ENCODE data around the gene CLSTN2.
A peak's percentile ranks its signal among the peaks of the same experiment; 100 is the strongest.

Gene CLSTN2

GRCh38 chr3:140585828-140586227 is 650.8 kb downstream of the CLSTN2 start:
- no peak overlapping the region for H3K4me3 ChIP-seq (ENCODE audit: control insufficient read depth, low read depth, low read length)
- peak; percentile 32 for DNase-seq (ENCODE audit: low read depth)
- TF ChIP-seq CTCF (IDR thresholded peaks at IDR 0.05; ENCODE audit: control insufficient read depth, insufficient read depth, low read depth, low read length, missing control alignments) = no peak

GRCh38 chr3:140586311-140586710 is 651.3 kb downstream of the CLSTN2 start:
- no peak for DNase-seq (ENCODE audit: low read depth)
- TF ChIP-seq CTCF (IDR thresholded peaks at IDR 0.05; ENCODE audit: control insufficient read depth, insufficient read depth, low read depth, low read length, missing control alignments) = no peak

GRCh38 chr3:140588558-140588957 is 653.6 kb downstream of the CLSTN2 start:
- no peak overlapping the region for H3K4me3 ChIP-seq (ENCODE audit: control insufficient read depth, low read depth, low read length)
- no peak for TF ChIP-seq CTCF (IDR thresholded peaks at IDR 0.05; ENCODE audit: control insufficient read depth, insufficient read depth, low read depth, low read length, missing control alignments)
- DNase-seq (ENCODE audit: low read depth) = no peak

More at GRCh38 chr3:140586311-140586710, 651.3 kb downstream of the CLSTN2 start:
- H3K4me3 ChIP-seq (ENCODE audit: control insufficient read depth, low read depth, low read length) = no peak overlapping the region

- TF ChIP-seq CTCF (IDR thresholded peaks at IDR 0.05; ENCODE audit: control insufficient read depth, insufficient read depth, low read depth, low read length, missing control alignments) = no peak
- DNase-seq (ENCODE audit: low read depth) = no peak
- no peak overlapping the region for H3K4me3 ChIP-seq (ENCODE audit: control insufficient read depth, low read depth, low read length)
These were observed 658.8 kb downstream of the CLSTN2 start for GRCh38 chr3:140593766-140594165.

- no peak for DNase-seq (ENCODE audit: low read depth)
- no peak overlapping the region for H3K4me3 ChIP-seq (ENCODE audit: control insufficient read depth, low read depth, low read length)
- no peak for TF ChIP-seq CTCF (IDR thresholded peaks at IDR 0.05; ENCODE audit: control insufficient read depth, insufficient read depth, low read depth, low read length, missing control alignments)
These were observed 660.3 kb downstream of the CLSTN2 start for GRCh38 chr3:140595295-140595694.

GRCh38 chr3:140597364-140597763 is 662.4 kb downstream of the CLSTN2 start:
- no peak for TF ChIP-seq CTCF (IDR thresholded peaks at IDR 0.05; ENCODE audit: control insufficient read depth, insufficient read depth, low read depth, low read length, missing control alignments)
- DNase-seq (ENCODE audit: low read depth) = no peak
- no peak overlapping the region for H3K4me3 ChIP-seq (ENCODE audit: control insufficient read depth, low read depth, low read length)

- no peak for DNase-seq (ENCODE audit: low read depth)
- no peak for TF ChIP-seq CTCF (IDR thresholded peaks at IDR 0.05; ENCODE audit: control insufficient read depth, insufficient read depth, low read depth, low read length, missing control alignments)
- H3K4me3 ChIP-seq (ENCODE audit: control insufficient read depth, low read depth, low read length) = no peak overlapping the region
These were observed 662.8 kb downstream of the CLSTN2 start for GRCh38 chr3:140597792-140598191.

Data from AG09309 (cell line).